WTC11 (cell line): ENCODE measurements around the gene PRDX2. TPM values are rescaled to one million over a fixed set of nuclear protein-coding genes. Genes with fewer than 3 reads are reported as not detected.
A peak's percentile ranks its signal among the peaks of the same experiment; 100 is the strongest.

Source experiments
- ATAC-seq: fragments of 200-7000 bp; cut with Tn5 transposase; 2 replicates; pipeline ENCODE4 v1.10.0; 2021; ENCODE audit warnings: mild to moderate bottlenecking, moderate library complexity
- CTCF ChIA-PET: fragments of 300-600 bp; sonication (Branson Sonifier 250); formaldehyde crosslinking; loops from one replicate; lab custom pipeline; 2021; ENCODE audit warnings: antibody characterized with exemption; lab: Charles Lee
- POLR2A ChIA-PET: fragments of 350-600 bp; sonication (Branson Sonifier 250); formaldehyde crosslinking; loops from one replicate; lab custom pipeline; 2021; ENCODE audit warnings: antibody characterized with exemption; lab: Charles Lee
- DNase-seq: peaks from one replicate; pipeline ENCODE4 v3.0.0; 2021; ENCODE audit warnings: low spot score
- H3K27ac Mint-ChIP-seq: 2 replicates; pipeline ENCODE4 v1.8.0; 2021; ENCODE audit warnings: mixed read lengths
- H3K27me3 Mint-ChIP-seq: 2 replicates; pipeline ENCODE4 v1.8.0; 2021; ENCODE audit warnings: low read depth, mild to moderate bottlenecking, moderate library complexity, mixed read lengths
- H3K36me3 Mint-ChIP-seq: 2 replicates; pipeline ENCODE4 v1.8.0; 2021; ENCODE audit warnings: mixed read lengths
- H3K4me1 Mint-ChIP-seq: 2 replicates; pipeline ENCODE4 v1.8.0; 2022; ENCODE audit warnings: mixed read lengths
- H3K4me3 Mint-ChIP-seq: 2 replicates; pipeline ENCODE4 v1.8.0; 2021; ENCODE audit warnings: mild to moderate bottlenecking, moderate library complexity, mixed read lengths
- H3K9me3 Mint-ChIP-seq: 2 replicates; pipeline ENCODE4 v1.8.0; 2021; ENCODE audit warnings: mixed read lengths
- AR ChIP-seq: fragments of 250-450 bp; sonication (Bioruptor Pico); IDR thresholded peaks from 2 replicates; pipeline ENCODE4 v1.9.0; 2021; ENCODE audit warnings: mild to moderate bottlenecking
- CREM ChIP-seq: sonication (generic); formaldehyde crosslinking; IDR thresholded peaks from 2 replicates; pipeline ENCODE4 v1.8.1; 2022; ENCODE audit warnings: mild to moderate bottlenecking, missing genetic modification reagents, moderate library complexity
- EMX1 ChIP-seq: fragments of 250-450 bp; sonication (Bioruptor Pico); IDR thresholded peaks from 2 replicates; pipeline ENCODE4 v1.8.0; 2021; ENCODE audit warnings: mild to moderate bottlenecking
- FOXJ3 ChIP-seq: sonication (generic); formaldehyde crosslinking; IDR thresholded peaks from 2 replicates; pipeline ENCODE4 v1.9.0; 2021; ENCODE audit warnings: missing genetic modification reagents, mild to moderate bottlenecking, borderline replicate concordance
- FOXK1 ChIP-seq: sonication (generic); formaldehyde crosslinking; IDR thresholded peaks from 2 replicates; pipeline ENCODE4 v1.8.0; 2022; ENCODE audit warnings: mild to moderate bottlenecking, moderate library complexity, missing genetic modification reagents
- GTF2I ChIP-seq: fragments of 250-450 bp; sonication (Bioruptor Pico); conservative IDR thresholded peaks from 2 replicates; pipeline ENCODE4 v1.4.0; 2021; ENCODE audit warnings: mild to moderate bottlenecking
- MAX ChIP-seq: sonication (generic); formaldehyde crosslinking; IDR thresholded peaks from 2 replicates; pipeline ENCODE4 v1.8.0; 2022; ENCODE audit warnings: mild to moderate bottlenecking, missing genetic modification reagents
- MYBL2 ChIP-seq: sonication (generic); formaldehyde crosslinking; IDR thresholded peaks from 2 replicates; pipeline ENCODE4 v1.8.1; 2023; ENCODE audit warnings: mild to moderate bottlenecking, moderate library complexity, missing genetic modification reagents
- NFATC4 ChIP-seq: fragments of 250-450 bp; sonication (Bioruptor Pico); IDR thresholded peaks from 2 replicates; pipeline ENCODE4 v1.9.0; 2021; ENCODE audit warnings: mild to moderate bottlenecking
- OVOL2 ChIP-seq: fragments of 250-450 bp; sonication (Bioruptor Pico); IDR thresholded peaks from 2 replicates; pipeline ENCODE4 v1.9.0; 2021; ENCODE audit warnings: mild to moderate bottlenecking, borderline replicate concordance
- PRDM15 ChIP-seq: sonication (generic); formaldehyde crosslinking; IDR thresholded peaks from 2 replicates; pipeline ENCODE4 v1.8.0; 2022; ENCODE audit warnings: missing genetic modification reagents
- TEAD1 ChIP-seq: sonication (generic); formaldehyde crosslinking; IDR thresholded peaks from 2 replicates; pipeline ENCODE4 v1.8.0; 2022; ENCODE audit warnings: mild to moderate bottlenecking, missing genetic modification reagents
- TEAD4 ChIP-seq: sonication (generic); formaldehyde crosslinking; IDR thresholded peaks from 2 replicates; pipeline ENCODE4 v1.8.0; 2022; ENCODE audit warnings: mild to moderate bottlenecking, missing genetic modification reagents
- TP53 ChIP-seq: sonication (generic); formaldehyde crosslinking; IDR thresholded peaks from 2 replicates; pipeline ENCODE4 v1.8.1; 2023; ENCODE audit warnings: mild to moderate bottlenecking, missing genetic modification reagents
- ZNF219 ChIP-seq: sonication (generic); formaldehyde crosslinking; IDR thresholded peaks from 2 replicates; pipeline ENCODE4 v1.8.0; 2023; ENCODE audit warnings: missing genetic modification reagents, mild to moderate bottlenecking, borderline replicate concordance
- ZNF281 ChIP-seq: sonication (generic); formaldehyde crosslinking; IDR thresholded peaks from 2 replicates; pipeline ENCODE4 v1.8.0; 2023; ENCODE audit warnings: mild to moderate bottlenecking, missing genetic modification reagents
- ZNF532 ChIP-seq: fragments of 250-450 bp; sonication (Bioruptor Pico); IDR thresholded peaks from 2 replicates; pipeline ENCODE4 v1.9.0; 2021; ENCODE audit warnings: mild to moderate bottlenecking, borderline replicate concordance
- total RNA-seq: library from RNA; stranded (reverse); gene quantifications from 3 replicates; pipeline ENCODE4 v1.2.3, GENCODE V29; 2021

PRDX2 gene
- total RNA-seq, 1 experiment from 2014 or later = 378 TPM

- Mint-ChIP-seq H3K4me3 (peak overlapping the region; percentile 79), H3K27ac (peak overlapping the region; percentile 88), H3K9me3 (no peaks in the 10 kb centered on the region), H3K4me1 (peaks cover 21% of the 10 kb centered on the region), H3K27me3 (no peaks in the 10 kb centered on the region; the same call in 1 of the 2 replicates), H3K36me3 (peaks cover 9% of the 10 kb centered on the region)
- peak; percentile 50; the same call in 1 of the 2 replicates for TF ChIP-seq ZNF281 (CRISPR knock-in tag)
- 0 out of 2 replicates have a peak, but pooled peaks have one; percentile 35 for TF ChIP-seq FOXK1 (CRISPR knock-in tag)
- TF ChIP-seq PRDM15 (CRISPR knock-in tag) = 0 out of 2 replicates have a peak, but pooled peaks have one; percentile 27
- TF ChIP-seq MYBL2 = no peak
- peak; percentile 53 for DNase-seq
- ChIA-PET CTCF (interaction anchor here (0.6 to 7.7 kb wide), 26 partner anchors 8 to 113 kb away, joined by 3 to 136 read pairs (median 8); partner anchors contain the start of genes GCDH, GET3, JUNB and RNASEH2A), POLR2A (interaction anchor here (1.0 to 3.0 kb wide), 7 partner anchors 9 to 103 kb away, joined by 3 to 29 read pairs (median 5); partner anchors contain the start of genes DNASE2, JUNB and RNASEH2A)
- ATAC-seq = peak; percentile 2
Observed at GRCh38 chr19:12778017-12778904, 23.3 kb downstream of the PRDX2 start.

- peaks cover 9% of the 10 kb centered on the region for H3K36me3 Mint-ChIP-seq
- CTCF ChIA-PET = interaction anchor here (0.6 to 7.7 kb wide), 29 partner anchors 8 to 160 kb away, joined by 3 to 136 read pairs (median 7); partner anchors contain the start of genes BEST2, GCDH, GET3 and JUNB
- H3K27ac Mint-ChIP-seq = peak overlapping the region; percentile 49
- H3K4me3 Mint-ChIP-seq = peak overlapping the region; percentile 79
- H3K4me1 Mint-ChIP-seq = peaks cover 21% of the 10 kb centered on the region
- DNase-seq (peak; percentile 91), ATAC-seq (peak; percentile 39)
- POLR2A ChIA-PET = interaction anchor here (1.0 to 3.0 kb wide), 6 partner anchors 10 to 103 kb away, joined by 3 to 29 read pairs (median 6); partner anchors contain the start of genes DNASE2 and JUNB
- H3K9me3 Mint-ChIP-seq = no peaks in the 10 kb centered on the region
- H3K27me3 Mint-ChIP-seq = no peaks in the 10 kb centered on the region; the same call in 1 of the 2 replicates
- no peak for TF ChIP-seq EMX1 (CRISPR knock-in tag)
- TF ChIP-seq TEAD4 = peak; percentile 15; the same call in 1 of the 2 replicates
- TF ChIP-seq FOXJ3 = no peak
- no peak for TF ChIP-seq AR
- no peak for TF ChIP-seq ZNF219
- TF ChIP-seq GTF2I (CRISPR knock-in tag) = no peak
- no peak for TF ChIP-seq NFATC4 (CRISPR knock-in tag)
- peak; percentile 51; the same call in 1 of the 2 replicates for TF ChIP-seq CREM (CRISPR knock-in tag)
- no peak for TF ChIP-seq ZNF532 (CRISPR knock-in tag)
- no peak for TF ChIP-seq MYBL2
- 0 out of 2 replicates have a peak, but pooled peaks have one; percentile 15 for TF ChIP-seq TEAD1 (CRISPR knock-in tag)
- no peak for TF ChIP-seq MAX
- no peak for TF ChIP-seq TP53 (CRISPR knock-in tag)
- TF ChIP-seq OVOL2 = no peak
Observed at GRCh38 chr19:12777217-12778016, 24.2 kb downstream of the PRDX2 start.
